Activated B cell treated with CpG ODN at 0.5 μM for 24 hours (primary cell): ENCODE results near the gene PGBD5. TPM values are rescaled to one million over a fixed set of nuclear protein-coding genes. Genes with fewer than 3 reads are reported as not detected.

Source experiments
- ATAC-seq: fragments of 200-7000 bp; cut with Tn5 transposase; one replicate; pipeline ENCODE4 v1.10.0; 2021; ENCODE audit warnings: low read depth, mild to moderate bottlenecking, moderate library complexity
- CTCF ChIA-PET: fragments of 350-600 bp; sonication (Branson Sonifier 250); formaldehyde crosslinking; loops from one replicate; lab custom pipeline; 2021; ENCODE audit warnings: antibody characterized with exemption; lab: Charles Lee
- POLR2A ChIA-PET: fragments of 350-600 bp; sonication (Branson Sonifier 250); formaldehyde crosslinking; loops from one replicate; lab custom pipeline; 2021; ENCODE audit warnings: antibody characterized with exemption; lab: Charles Lee
- DNase-seq: peaks from one replicate; pipeline ENCODE4 v3.0.0; 2022
- H3K27ac Mint-ChIP-seq: one replicate; pipeline ENCODE4 v1.8.0; 2020; ENCODE audit warnings: mixed read lengths
- H3K27me3 Mint-ChIP-seq: one replicate; pipeline ENCODE4 v1.8.0; 2021; ENCODE audit warnings: mixed read lengths
- H3K36me3 Mint-ChIP-seq: one replicate; pipeline ENCODE4 v1.8.0; 2021; ENCODE audit warnings: low read depth, mixed read lengths
- H3K4me1 Mint-ChIP-seq: one replicate; pipeline ENCODE4 v1.8.0; 2021; ENCODE audit warnings: mixed read lengths
- H3K4me3 Mint-ChIP-seq: one replicate; pipeline ENCODE4 v1.8.0; 2020; ENCODE audit warnings: mild to moderate bottlenecking, mixed read lengths
- H3K9me3 Mint-ChIP-seq: one replicate; pipeline ENCODE4 v1.8.0; 2020; ENCODE audit warnings: mixed read lengths
- CTCF ChIP-seq: fragments of 200-600 bp; IDR thresholded peaks from one replicate; pipeline ENCODE4 v1.8.0; 2022; ENCODE audit warnings: antibody characterized with exemption, mild to moderate bottlenecking
- intact Hi-C: fragments of 100-400 bp; cut with micrococcal nuclease; formaldehyde crosslinking; loops from one replicate; pipeline ENCODE4 v1.15.1; 2024
- total RNA-seq: library from RNA; stranded (reverse); gene quantifications from 2 replicates; pipeline ENCODE4 v1.2.3, GENCODE V29; 2022

PGBD5 gene
- total RNA-seq, 1 donor from 2014 or later: not detected

GRCh38 chr1:230342019-230342418 lies 84.1 kb downstream of the PGBD5 start:
- TF ChIP-seq CTCF: no peak
- Mint-ChIP-seq H3K9me3 (no peaks in the 10 kb centered on the region), H3K27ac (no peak overlapping the region), H3K36me3 (no peaks in the 10 kb centered on the region), H3K4me3 (no peak overlapping the region), H3K4me1 (no peaks in the 10 kb centered on the region), H3K27me3 (peaks cover 7% of the 10 kb centered on the region)
- intact Hi-C loops: no loop called here
- ChIA-PET CTCF (no interaction called here), POLR2A (no interaction called here)
- ATAC-seq (no peak), DNase-seq (no peak)

GRCh38 chr1:230341162-230341546 lies 85.0 kb downstream of the PGBD5 start:
- POLR2A ChIA-PET: no interaction called here
- DNase-seq: no peak
- CTCF ChIA-PET: no interaction called here
- no peak for ATAC-seq
- H3K9me3 Mint-ChIP-seq: no peaks in the 10 kb centered on the region
- no peak overlapping the region for H3K4me3 Mint-ChIP-seq
- no peak overlapping the region for H3K27ac Mint-ChIP-seq
- TF ChIP-seq CTCF: no peak
- no peaks in the 10 kb centered on the region for H3K4me1 Mint-ChIP-seq
- peaks cover 9% of the 10 kb centered on the region for H3K27me3 Mint-ChIP-seq
- no peaks in the 10 kb centered on the region for H3K36me3 Mint-ChIP-seq
- intact Hi-C loops: no loop called here

GRCh38 chr1:230340526-230341161 lies 85.5 kb downstream of the PGBD5 start:
- H3K36me3 Mint-ChIP-seq: no peaks in the 10 kb centered on the region
- ATAC-seq (no peak), DNase-seq (no peak)
- no peak overlapping the region for H3K27ac Mint-ChIP-seq
- no peaks in the 10 kb centered on the region for H3K9me3 Mint-ChIP-seq
- intact Hi-C loops: no loop called here
- no peak for TF ChIP-seq CTCF
- CTCF ChIA-PET: no interaction called here
- peaks cover 9% of the 10 kb centered on the region for H3K27me3 Mint-ChIP-seq
- POLR2A ChIA-PET: no interaction called here
- no peaks in the 10 kb centered on the region for H3K4me1 Mint-ChIP-seq
- no peak overlapping the region for H3K4me3 Mint-ChIP-seq

GRCh38 chr1:230339033-230339432 lies 87.1 kb downstream of the PGBD5 start:
- no peaks in the 10 kb centered on the region for H3K9me3 Mint-ChIP-seq
- ChIA-PET POLR2A (no interaction called here), CTCF (no interaction called here)
- no peak overlapping the region for H3K4me3 Mint-ChIP-seq
- DNase-seq: no peak
- H3K27me3 Mint-ChIP-seq: peaks cover 5% of the 10 kb centered on the region
- no peak for TF ChIP-seq CTCF
- no peaks in the 10 kb centered on the region for H3K36me3 Mint-ChIP-seq
- no peaks in the 10 kb centered on the region for H3K4me1 Mint-ChIP-seq
- intact Hi-C loops: no loop called here
- H3K27ac Mint-ChIP-seq: no peak overlapping the region
- no peak for ATAC-seq

GRCh38 chr1:230337266-230337665 lies 88.9 kb downstream of the PGBD5 start:
- no peak for TF ChIP-seq CTCF
- no peaks in the 10 kb centered on the region for H3K4me1 Mint-ChIP-seq
- peaks cover 7% of the 10 kb centered on the region for H3K27me3 Mint-ChIP-seq
- H3K36me3 Mint-ChIP-seq: no peaks in the 10 kb centered on the region
- ChIA-PET POLR2A (no interaction called here), CTCF (no interaction called here)
- intact Hi-C loops: no loop called here
- no peaks in the 10 kb centered on the region for H3K9me3 Mint-ChIP-seq
- H3K27ac Mint-ChIP-seq: no peak overlapping the region
- ATAC-seq (no peak), DNase-seq (no peak)
- H3K4me3 Mint-ChIP-seq: no peak overlapping the region
